ENCODE data around the gene RPA4. TPM values are rescaled to one million over a fixed set of nuclear protein-coding genes. Genes with fewer than 3 reads are reported as not detected.
"Not testable (repeated sequence)": the region's sequence is repeated elsewhere in the genome, so short reads cannot be mapped to it uniquely, and the experiment has no call there.

Gene RPA4, protein sequence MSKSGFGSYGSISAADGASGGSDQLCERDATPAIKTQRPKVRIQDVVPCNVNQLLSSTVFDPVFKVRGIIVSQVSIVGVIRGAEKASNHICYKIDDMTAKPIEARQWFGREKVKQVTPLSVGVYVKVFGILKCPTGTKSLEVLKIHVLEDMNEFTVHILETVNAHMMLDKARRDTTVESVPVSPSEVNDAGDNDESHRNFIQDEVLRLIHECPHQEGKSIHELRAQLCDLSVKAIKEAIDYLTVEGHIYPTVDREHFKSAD
- 1.3 TPM for total RNA-seq
- long read RNA-seq, partial matches to known transcripts: 0 of 2 reads
- long read RNA-seq, other reads (novel, unspliced or antisense): 0 of 2 reads

DNA sequence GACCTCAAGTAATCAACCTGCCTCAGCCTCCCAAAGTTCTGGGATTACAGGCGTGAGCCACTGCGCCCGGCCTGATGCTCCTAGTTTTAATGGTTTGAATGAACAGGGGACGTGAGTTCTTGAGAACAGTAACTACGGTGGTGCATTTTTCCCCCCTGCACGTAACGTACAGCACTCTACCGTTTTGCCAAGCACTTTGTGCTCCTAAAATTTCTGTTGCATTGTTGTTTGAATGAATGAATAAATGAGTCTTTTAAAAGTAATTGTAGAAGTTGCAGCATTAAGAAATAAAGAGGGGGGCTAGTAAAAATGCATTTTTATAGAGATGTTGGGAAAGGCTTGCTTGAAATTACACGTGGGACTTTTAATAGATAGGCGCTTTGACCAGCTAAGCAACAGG lies at the start of gene RPA4:
TSS of gene RPA4 (plus strand) at position 301 of the 400 bp plus-strand sequence. CDS start 403 bp downstream, outside the sequence.
- no peak for DNase-seq (ENCODE audit: low spot score)

DNA sequence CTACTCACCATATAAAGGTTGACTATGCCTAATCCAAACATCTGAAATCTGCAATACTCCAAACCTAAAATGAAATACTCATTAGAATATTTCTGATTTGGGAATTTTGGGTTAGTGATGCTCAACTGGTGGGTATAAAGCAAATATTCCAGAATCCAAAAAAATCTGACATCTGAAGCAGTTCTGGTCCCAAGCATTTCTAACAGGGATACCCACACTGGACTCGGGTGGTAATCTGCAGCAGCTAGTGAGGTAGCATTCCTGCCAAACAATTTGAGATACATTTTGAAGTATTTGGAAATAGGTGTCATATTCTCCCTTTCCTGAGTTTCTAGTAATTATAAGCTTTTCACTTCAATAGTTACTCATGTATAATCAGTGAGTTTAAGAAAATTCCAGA lies 49.6 kb upstream of the RPA4 start:
- DNase-seq (ENCODE audit: low spot score): no peak

DNA sequence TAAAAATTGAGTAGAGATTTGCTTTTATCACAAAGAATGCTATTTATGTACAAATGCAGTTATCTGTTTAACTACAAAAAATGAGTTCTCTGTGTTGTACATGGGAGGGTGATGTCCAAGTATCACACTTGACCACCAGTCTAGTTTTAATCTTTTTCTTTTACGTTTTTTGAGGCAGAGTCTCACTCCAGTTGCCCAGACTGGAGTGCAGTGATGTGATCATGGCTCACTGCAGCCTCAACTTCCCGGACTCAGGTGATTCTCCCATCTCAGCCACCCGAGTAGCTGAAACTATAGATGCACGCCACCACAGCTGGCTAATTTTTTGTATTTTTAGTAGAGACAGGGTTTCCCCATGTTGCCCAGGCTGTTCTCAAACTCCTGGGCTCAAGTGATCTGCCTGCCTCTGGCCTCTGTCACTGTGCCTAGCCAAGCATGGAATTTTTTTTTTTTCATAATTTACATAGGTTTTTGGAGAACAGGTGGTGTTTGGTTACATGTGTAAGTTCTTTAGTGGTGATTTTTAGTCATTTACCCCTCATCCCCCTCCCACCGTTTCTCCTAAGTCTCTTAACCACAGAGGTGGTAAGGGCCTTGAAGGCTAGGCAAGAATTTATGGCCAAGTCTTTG lies 47.9 kb upstream of the RPA4 start:
- no peak for DNase-seq (ENCODE audit: low spot score)

DNA sequence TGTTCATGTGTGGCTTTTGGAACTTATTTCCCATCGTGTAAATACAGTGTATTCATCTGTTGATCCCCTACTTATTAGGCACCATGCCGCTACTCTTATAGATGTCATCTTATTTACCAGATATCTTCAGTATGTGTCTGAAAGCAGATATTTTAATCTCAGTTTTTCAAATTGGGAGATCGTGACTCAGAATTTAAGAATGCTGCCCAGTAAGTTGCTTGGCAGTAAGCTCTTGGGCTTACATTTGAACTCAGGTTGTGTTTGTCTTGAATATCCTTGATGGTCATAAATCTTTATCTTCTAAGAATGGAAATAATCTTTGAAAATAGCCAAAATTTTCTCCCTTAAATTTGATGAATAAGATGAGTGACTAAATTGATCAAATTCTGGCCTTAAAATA lies 45.9 kb upstream of the RPA4 start:
- no peak for DNase-seq (ENCODE audit: low spot score)

DNA sequence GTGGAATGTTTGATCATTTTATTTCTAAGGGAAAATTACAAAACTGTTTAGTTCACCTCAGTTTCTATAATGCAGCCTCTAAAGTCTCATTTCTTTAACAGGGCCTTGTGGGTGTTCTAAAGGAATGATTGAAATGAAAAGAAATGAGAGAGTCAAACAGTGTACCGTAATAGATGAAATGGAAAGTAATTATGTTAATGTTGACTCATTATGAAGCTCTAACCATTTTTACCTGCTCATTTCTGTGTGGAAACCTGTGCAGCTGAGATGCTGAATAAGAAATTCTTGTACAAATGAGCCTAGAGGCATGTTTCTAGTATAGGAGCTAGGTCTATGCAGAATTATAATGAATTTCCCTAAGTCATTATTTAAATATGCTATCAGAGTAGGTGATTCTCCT lies 45.2 kb upstream of the RPA4 start:
- DNase-seq (ENCODE audit: low spot score): no peak

DNA sequence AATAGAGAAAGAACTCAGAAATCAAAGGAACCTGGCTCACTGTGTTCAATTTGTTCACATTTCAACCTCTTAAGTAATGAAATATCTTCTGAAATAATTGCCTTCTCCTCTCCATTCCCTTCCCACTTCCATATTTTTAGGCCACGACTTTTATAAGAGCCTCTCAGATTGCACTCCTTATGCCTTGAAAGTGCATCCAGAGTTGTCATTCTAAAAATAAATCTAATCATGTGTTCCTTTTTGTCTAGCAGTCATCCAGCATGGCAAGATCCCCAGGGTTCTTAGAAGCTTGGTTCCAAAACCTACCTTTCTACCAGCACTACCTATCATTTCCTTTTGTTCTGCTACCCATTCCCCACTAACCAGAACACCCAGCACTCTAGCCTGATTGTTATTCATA lies 42.4 kb upstream of the RPA4 start:
- no peak for DNase-seq (ENCODE audit: low spot score)

DNA sequence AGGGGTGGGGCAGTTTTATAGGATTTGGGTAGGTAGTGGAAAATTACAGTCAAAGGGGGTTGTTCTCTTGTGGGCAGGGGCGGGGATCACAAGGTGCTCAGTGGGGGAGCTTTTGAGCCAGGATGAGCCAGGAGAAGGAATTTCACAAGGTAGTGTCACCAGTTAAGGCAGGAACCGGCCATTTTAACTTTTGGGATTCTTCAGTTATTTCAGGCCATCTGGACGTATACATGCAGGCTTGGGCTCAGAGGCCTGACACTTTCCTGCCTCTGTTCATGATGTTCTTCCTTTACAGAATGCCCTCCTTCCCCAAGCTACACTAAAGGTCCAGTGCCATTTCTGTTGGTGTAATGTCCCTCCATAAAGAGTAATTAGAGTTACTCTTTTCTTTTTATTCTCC lies 41.8 kb upstream of the RPA4 start:
- DNase-seq (ENCODE audit: low spot score): not testable (repeated sequence)

DNA sequence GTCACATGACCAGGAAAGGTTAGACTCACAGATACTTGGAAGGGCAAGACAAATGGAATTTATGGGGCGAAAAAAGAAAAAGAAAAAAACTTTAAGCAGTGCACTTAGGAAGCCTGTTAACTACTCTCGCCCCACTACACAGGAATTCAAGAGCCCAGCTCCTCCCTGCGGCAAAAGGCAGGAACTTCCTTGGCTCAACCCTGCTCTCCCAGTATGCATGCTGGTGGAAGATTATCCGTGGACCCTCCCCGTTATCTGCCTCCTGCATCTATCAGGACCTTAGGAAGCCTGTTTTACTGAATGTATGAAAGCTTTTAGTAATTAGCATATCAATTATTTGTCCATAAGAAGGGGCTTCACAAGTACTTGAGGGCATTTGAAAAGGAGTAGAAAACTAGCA lies 40.1 kb upstream of the RPA4 start:
- DNase-seq (ENCODE audit: low spot score): no peak

DNA sequence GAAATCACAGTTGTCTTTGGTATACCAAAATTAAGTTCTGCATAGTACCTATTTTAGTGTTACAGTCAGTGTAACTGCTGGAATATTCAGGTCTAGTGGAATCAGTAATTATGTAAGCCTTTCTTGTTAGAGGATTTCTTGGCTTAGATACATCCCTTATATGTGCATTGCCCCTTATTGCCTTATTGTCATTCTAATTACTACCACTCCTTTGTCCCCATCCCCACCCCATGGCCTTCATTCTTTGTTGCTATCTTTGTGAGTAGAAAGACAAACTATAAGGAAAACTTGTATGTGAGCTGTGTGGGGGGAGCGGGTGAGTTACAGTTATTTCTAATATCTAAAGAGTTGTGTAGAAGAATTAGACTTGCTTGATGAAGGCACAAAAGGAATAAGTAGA lies 36.9 kb upstream of the RPA4 start:
- no peak for DNase-seq (ENCODE audit: low spot score)

DNA sequence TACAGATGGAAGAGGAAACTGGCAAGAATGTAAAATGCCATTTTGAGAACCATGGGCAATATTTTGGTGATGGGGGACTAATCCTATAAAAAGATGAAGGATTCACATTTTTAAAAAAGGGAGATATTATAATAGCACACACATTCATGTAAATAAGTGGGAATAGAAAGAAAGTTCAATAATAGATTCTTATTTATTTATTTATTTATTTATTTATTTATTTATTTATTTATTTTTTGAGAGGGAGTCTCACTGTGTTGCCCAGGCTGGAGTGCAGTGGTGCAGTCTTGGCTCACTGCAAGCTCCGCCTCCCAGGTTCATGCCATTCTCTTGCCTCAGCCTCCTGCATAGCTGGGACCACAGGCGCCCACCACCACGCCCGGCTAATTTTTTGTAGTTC lies 24.3 kb upstream of the RPA4 start:
- DNase-seq (ENCODE audit: low spot score): not testable (repeated sequence)

DNA sequence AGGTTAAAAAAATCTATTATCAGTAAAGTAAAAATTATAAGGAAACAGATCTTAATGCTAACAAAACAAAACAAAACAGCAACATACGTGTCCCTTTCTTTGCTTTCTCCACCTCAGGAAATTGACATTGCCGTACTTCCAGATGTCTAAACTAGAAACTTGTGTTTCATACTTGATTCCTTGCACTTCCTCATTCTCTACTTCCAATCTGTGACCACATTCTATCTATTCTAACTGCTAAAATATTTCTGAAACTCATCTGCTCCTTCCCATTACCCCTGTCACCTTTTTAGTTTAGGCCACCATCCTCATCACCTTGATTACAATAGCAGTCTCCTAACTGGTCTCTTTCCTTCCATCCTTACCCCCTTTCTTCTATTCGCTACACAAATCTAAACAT lies 22.5 kb upstream of the RPA4 start:
- no peak for DNase-seq (ENCODE audit: low spot score)

DNA sequence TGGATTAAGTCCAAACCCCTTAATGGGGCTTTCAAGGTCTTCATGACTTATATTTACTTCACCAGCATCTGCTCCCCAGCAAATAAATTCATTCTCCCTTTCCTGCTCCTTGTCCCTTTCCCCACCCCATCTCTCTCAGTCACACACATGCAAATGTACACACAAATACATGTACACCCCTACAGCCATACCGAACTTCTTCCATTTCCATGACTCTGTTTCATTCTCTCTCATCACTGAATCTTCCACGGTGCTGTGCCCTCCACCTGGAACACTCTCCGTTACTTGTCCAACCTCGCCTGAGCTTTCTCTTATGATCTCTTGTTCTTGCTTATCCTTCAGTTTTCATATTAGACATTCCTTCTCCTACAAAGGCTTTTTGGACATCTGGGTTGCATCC lies 22.0 kb upstream of the RPA4 start:
- no peak for DNase-seq (ENCODE audit: low spot score)

DNA sequence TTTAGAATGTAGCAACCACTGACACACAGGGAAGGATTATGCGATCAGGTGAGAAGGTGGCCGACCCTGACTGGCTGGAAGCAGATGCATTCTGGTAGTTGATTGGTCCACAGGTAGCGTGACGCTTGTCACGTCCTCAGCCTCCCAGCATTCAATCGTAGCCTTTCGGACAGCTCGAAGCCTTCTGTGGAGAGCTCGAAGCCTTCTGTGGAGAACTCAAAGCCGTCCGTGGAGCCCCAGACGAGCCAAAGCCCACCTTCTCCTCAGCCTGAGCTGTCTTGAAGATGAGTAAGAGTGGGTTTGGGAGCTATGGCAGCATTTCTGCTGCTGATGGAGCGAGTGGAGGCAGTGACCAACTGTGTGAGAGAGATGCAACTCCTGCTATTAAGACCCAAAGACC lies 319 bp downstream of the RPA4 start:
- DNase-seq (ENCODE audit: low spot score): no peak

DNA sequence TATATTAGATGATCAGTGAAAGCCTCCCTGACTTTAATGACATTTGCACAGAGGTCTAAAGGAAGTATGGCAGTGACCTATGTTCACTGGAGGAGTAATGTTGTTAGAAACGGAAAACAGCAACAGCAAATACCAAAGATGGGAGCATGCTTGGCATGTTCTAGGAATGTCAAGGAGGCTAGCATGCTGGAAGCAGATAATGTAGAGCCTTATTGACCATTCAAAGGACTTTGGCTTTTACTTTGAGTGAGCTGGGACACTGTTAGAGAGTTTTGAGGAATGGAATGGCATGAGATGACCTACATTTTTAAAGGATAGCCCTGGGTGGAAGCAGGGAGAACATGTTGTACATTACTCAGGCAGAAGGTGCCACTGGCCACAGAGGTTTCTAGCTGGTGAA lies 6.0 kb downstream of the RPA4 start:
- no peak for DNase-seq (ENCODE audit: low spot score)

DNA sequence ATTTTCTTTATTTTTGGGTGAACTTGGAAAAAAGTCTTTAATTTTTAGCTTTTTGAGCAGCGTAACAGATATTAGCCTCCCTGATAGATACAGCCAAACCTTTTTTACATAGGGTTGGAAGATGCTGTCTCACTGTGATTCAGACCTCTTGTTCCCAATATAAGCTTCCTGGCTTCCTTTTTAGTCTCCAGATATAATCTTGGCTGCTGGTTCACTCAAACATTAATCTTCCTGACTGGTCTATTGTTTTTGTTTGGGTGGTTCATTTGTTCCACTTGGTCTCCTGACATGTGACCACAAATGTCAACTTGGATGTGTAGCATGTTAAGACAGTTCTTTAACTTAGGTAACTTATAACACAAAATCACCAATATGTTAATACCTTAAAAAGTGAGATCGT lies 23.0 kb downstream of the RPA4 start:
- no peak for DNase-seq (ENCODE audit: low spot score)

DNA sequence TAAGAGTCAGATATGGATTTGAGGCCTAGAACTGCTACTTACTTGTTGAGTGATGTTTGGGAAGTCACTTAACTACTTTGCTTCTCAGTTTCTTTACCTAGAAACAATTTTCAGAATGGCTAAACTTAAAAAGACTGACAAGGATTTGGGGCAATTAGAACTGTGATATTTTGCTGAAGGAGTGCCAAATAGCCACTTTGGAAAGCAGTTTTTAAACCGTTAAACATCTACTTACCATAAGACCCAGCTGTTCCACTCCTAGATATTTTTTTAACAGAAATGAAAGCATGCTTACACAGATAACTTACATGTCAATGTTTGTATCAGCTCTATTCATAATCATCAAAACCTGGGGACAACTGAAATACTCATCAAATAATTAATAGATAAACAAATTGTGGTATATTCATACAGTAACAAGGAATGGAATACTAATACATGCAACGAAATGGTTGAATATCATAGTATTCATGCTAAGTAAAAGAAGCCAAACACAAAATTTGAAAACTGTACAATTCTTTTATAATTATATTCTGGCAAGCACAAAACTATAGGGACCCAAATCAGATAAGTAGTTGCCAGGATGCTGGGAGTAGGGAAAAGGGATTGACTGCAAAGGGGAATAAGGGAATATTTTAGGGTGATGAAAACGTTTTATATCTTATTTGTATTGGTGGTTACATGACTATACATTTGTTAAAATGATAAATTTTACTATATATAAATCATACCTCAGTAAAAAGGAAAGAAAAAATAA lies 24.0 kb downstream of the RPA4 start:
- no peak for DNase-seq (ENCODE audit: low spot score)

DNA sequence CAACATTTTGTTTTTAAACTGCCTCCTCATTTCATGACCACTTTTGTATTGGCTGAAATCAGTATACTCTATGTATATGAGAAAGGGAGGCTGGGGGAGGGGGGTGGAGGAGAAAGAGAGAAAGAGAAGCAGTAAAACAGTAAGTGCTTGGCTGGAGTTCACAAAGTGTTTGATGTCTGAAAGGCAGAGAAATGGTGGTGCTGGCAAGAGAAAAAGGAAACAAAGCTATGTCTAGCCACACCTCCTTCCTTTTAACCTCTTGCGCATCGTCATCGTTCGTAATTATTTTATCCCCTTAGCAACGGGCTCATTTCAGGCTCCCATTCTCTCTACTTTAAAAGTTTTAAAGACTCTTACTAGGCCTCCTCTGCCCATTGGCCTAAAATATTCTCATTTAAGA lies 25.6 kb downstream of the RPA4 start:
- DNase-seq (ENCODE audit: low spot score): no peak

DNA sequence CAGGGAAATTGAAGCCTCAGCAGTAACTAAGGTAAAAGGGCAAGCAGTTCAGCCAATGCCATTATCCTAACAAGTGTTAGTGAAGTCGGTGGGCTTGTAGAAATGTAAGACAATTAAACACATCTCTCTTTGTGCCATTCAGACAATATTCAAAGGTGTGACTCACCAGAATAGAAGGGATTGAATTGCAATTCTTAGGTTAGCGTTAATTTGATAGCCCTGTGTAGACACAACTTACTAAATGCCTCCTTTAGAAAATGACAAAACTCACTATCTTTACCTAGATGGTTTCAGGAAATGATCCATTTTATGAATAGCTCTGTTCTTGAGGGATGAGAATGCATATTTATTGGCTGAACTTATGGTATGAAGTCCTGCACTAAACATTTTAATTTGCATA lies 35.2 kb downstream of the RPA4 start:
- DNase-seq (ENCODE audit: low spot score): no peak

DNA sequence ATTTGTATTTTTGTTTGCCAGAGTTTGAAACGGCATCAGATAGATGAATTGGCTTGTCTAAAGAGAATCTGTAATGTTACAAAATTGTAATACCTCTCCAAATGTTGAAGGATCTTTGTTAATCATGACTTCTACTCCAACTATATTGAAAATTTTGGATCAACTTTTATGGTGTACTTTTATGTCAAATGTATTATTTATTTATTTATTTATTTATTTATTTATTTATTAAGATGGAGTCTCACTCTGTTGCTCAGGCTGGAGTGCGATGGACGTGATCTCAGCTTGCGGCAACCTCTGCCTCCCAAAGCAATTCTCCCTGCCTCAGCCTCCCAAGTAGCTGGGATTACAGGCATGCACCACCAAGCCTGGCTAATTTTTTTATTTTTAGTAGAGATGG lies 36.0 kb downstream of the RPA4 start:
- DNase-seq (ENCODE audit: low spot score): no peak

DNA sequence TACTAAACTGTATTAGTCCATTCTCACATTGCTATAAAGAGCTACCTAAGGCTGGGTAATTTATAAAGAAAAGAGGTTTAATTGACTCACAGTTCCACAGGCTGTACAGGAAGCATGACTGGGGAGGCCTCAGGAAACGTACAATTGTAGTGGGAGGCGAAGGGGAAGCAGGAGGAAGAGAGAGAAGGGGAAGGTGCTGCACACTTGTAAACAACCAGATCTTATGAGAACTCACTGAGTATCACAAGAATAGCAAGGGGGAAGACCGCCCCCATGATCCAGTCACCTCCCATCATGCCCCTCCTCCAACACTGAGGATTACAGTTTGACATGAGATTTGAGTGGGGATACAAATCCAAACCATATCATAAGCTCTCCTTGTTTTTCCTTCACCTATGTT lies 40.9 kb downstream of the RPA4 start:
- DNase-seq (ENCODE audit: low spot score): no peak

DNA sequence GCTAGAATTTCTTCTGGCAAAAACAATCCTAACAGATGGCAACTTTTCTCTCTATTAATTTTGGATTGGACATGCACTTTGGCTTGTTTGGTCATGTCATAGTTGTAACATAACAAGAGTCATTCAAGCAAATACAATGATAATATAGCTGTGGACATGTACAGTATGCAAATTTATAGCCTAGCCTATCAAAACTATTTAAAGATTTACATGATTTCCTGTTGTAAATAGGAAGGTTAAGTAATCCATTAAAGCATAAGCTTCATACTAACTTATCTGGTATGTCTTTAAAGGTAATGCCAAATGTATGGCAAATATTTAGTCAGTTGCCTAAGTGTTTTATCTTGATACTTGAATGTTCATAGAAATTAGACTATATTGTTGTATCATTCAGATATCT lies 45.3 kb downstream of the RPA4 start:
- no peak for DNase-seq (ENCODE audit: low spot score)

All from mesenteric fat pad (tissue), 1 donor.